GM12801 (cell line): ENCODE results near the gene RP2.

Experiments used
- CTCF ChIP-seq: IDR thresholded peaks from one replicate; pipeline ENCODE4 v1.5.1; 2011; ENCODE audit warnings: control low read depth; ENCODE audit not compliant: insufficient read length; ENCODE audit errors: extremely low read depth

The RP2 gene

DNA sequence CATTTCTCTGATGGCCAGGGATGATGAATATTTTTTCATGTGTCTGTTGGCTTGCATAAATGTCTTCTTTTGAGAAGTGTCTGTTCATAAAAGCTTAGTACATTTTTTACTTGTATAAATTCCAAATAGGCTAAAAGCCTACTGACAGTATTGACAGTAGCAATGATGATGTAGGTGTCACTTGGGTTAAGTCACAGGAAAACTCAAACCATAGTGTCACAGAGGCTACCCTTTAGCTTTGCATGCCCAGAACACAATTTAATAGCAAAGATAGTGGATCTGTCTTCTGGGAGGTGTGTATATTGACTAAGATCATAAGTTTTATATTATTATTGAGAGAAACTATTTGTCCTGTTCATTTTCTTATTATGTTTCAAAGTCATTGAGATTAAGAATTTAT is 8.1 kb downstream of the RP2 start:
- no peak for TF ChIP-seq CTCF

DNA sequence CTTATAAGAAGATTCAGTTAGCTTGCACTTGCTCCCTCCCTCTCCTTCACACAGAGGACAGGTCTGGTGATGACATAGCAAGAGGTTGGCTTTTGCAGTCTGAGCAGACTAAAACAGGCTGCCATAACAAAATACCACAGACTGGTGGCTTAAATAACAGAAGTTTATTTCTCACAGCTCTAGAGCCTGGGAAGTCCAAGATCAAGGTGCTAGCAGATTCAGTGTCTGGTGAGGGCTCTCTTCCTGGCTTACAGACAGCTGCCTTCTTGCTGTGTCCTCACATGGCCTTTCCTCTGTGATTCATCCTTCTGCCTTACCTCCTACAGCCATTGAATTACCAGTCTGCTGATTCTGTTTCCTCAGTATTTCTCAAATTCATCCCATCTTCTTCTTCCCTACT is 13.1 kb downstream of the RP2 start:
- no peak for TF ChIP-seq CTCF

DNA sequence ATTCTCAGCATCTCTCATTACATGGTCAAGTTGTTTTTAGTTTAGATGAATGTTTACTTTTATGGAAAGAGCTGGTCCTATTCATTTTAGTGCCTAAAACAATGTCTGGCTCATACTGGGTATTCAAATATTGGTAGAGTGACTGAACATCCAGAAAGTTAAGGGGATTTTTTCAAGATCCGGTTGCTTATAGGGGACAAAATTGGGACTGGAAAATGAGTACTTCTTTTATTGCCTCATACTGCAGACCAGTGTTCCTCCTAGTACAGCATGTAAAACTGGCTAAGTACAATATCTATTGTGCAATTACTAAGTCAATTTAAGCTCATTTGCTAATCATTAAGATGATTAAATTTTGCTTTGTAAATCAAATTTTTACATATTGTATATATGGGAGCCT is 13.9 kb downstream of the RP2 start:
- no peak for TF ChIP-seq CTCF

DNA sequence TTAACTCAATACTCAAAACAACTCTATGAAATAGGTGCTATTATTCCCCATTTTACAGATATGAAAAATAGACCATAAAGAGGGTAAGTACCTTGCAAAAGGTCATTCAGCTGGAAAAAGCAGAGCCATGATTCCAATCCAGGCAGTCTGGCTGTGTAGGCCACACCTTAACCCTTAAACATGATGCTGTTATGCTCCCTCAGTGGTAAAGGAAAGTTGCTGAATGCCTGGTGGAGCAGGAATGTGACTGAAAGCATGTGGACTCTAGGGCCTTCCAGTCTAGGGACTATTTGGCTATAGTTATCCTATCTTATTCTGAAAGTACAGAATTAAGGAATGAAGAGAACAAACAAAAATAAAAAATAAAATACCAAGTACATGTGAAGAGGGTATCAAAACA is 19.6 kb downstream of the RP2 start:
- TF ChIP-seq CTCF = no peak

- TF ChIP-seq CTCF = no peak
Observed at GRCh38 chrX:46860557-46860956, 23.7 kb downstream of the RP2 start.

DNA sequence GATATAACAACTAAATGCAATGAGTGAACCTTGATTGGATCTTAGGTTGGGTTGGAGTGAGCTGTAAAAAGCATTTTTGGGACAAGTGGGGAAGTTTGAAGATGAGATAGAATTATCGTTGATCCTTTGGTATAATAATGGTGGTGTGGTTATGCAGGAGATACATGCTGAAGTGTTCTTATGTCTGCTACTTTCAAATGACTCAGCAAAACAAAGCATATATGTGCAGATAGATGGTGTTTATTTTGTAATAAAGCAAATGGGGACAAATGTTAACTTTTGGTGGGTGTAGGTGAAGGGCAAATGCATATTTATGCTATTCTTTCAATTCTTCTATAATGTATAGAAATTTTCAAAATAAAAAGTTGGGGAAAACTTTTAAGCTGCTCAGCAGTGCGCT is 26.2 kb downstream of the RP2 start:
- TF ChIP-seq CTCF = no peak

- TF ChIP-seq CTCF = no peak
Observed at GRCh38 chrX:46864606-46865005, 27.8 kb downstream of the RP2 start.

GRCh38 chrX:46865281-46865680 is 28.4 kb downstream of the RP2 start:
- no peak for TF ChIP-seq CTCF
